Activated CD8-positive, alpha-beta memory T cell treated with anti-CD3 and anti-CD28 coated beads for 1 hour (primary cell): ENCODE measurements around the gene NAT14.
"Not testable (repeated sequence)": the region's sequence is repeated elsewhere in the genome, so short reads cannot be mapped to it uniquely, and the experiment has no call there.

ENCODE experiments used
- DNase-seq, 2 donors: peaks; one replicate each; pipeline ENCODE4 v3.0.0-alpha.2; 2020; ENCODE audit warnings: low read depth in 1 of 2; ENCODE audit errors: extremely low read depth in 1 of 2

Gene NAT14

GRCh38 chr19:55530996-55531395 lies 46.0 kb downstream of the NAT14 start:
- DNase-seq, result no peak

- not testable (repeated sequence) for DNase-seq
Observed at GRCh38 chr19:55534280-55534679, 49.3 kb downstream of the NAT14 start.

- no peak for DNase-seq
Observed at GRCh38 chr19:55535173-55535964, 50.4 kb downstream of the NAT14 start.

- DNase-seq, result no peak
Observed at GRCh38 chr19:55535965-55536350, 51.0 kb downstream of the NAT14 start.

GRCh38 chr19:55536366-55536765 lies 51.4 kb downstream of the NAT14 start:
- DNase-seq, result no peak
